KMS-11 (cell line): ENCODE data around the gene MTFR2.

ENCODE experiments used
- H2AFZ ChIP-seq: fragments of 200-600 bp; sonication (generic); 2 replicates; pipeline ENCODE4 v1.6.1; 2016; ENCODE audit warnings: antibody characterized with exemption, mixed run types, low read depth
- H3K27ac ChIP-seq: fragments of 200-600 bp; sonication (generic); 2 replicates; pipeline ENCODE4 v1.6.1; 2016; ENCODE audit warnings: mild to moderate bottlenecking, mixed run types
- H3K27me3 ChIP-seq: fragments of 200-600 bp; sonication (generic); 2 replicates; pipeline ENCODE4 v1.6.1; 2017; ENCODE audit warnings: mild to moderate bottlenecking, low read depth, mixed run types, moderate library complexity; ENCODE audit not compliant: insufficient read depth
- H3K36me3 ChIP-seq: fragments of 200-600 bp; sonication (generic); 2 replicates; pipeline ENCODE4 v1.6.1; 2017; ENCODE audit warnings: mild to moderate bottlenecking, mixed run types; ENCODE audit not compliant: insufficient read depth
- H3K4me1 ChIP-seq: fragments of 200-600 bp; sonication (generic); 2 replicates; pipeline ENCODE4 v1.6.1; 2016; ENCODE audit warnings: mild to moderate bottlenecking, low read depth, mixed run types; ENCODE audit not compliant: poor library complexity, severe bottlenecking
- H3K4me2 ChIP-seq: fragments of 200-600 bp; sonication (generic); 2 replicates; pipeline ENCODE4 v1.7.0; 2016; ENCODE audit warnings: mild to moderate bottlenecking, mixed run types
- H3K4me3 ChIP-seq: fragments of 200-600 bp; sonication (generic); IDR thresholded peaks from 2 replicates; pipeline ENCODE4 v1.6.1; 2017; ENCODE audit warnings: low read depth, low read length, mixed read lengths; ENCODE audit not compliant: insufficient read depth
- H3K79me2 ChIP-seq: fragments of 200-600 bp; sonication (generic); 2 replicates; pipeline ENCODE4 v1.6.1; 2016; ENCODE audit warnings: low read depth, mixed run types; ENCODE audit not compliant: insufficient read depth
- H3K9ac ChIP-seq: fragments of 200-600 bp; sonication (generic); 2 replicates; pipeline ENCODE4 v1.6.1; 2016; ENCODE audit warnings: mild to moderate bottlenecking, mixed run types
- H4K20me1 ChIP-seq: fragments of 200-600 bp; sonication (generic); 2 replicates; pipeline ENCODE4 v1.6.1; 2016; ENCODE audit warnings: mild to moderate bottlenecking, mixed run types; ENCODE audit not compliant: insufficient read depth
- CTCF ChIP-seq: fragments of 200-600 bp; sonication (generic); conservative IDR thresholded peaks from 2 replicates; pipeline ENCODE4 v1.6.1; 2017; ENCODE audit warnings: low read depth, mild to moderate bottlenecking, antibody characterized with exemption, low read length, moderate library complexity, mixed read lengths

Gene MTFR2

GRCh38 chr6:136192902-136193301 is 57.2 kb downstream of the MTFR2 start:
- Histone ChIP-seq H3K4me1 (no peaks in the 10 kb centered on the region), H3K4me3 (no peak overlapping the region), H4K20me1 (no peaks in the 10 kb centered on the region), H3K9ac (no peak overlapping the region), H2AFZ (no peak overlapping the region), H3K4me2 (no peak overlapping the region), H3K27me3 (no peaks in the 10 kb centered on the region), H3K27ac (no peak overlapping the region), H3K36me3 (no peaks in the 10 kb centered on the region), H3K79me2 (no peaks in the 10 kb centered on the region)
- no peak for TF ChIP-seq CTCF

DNA sequence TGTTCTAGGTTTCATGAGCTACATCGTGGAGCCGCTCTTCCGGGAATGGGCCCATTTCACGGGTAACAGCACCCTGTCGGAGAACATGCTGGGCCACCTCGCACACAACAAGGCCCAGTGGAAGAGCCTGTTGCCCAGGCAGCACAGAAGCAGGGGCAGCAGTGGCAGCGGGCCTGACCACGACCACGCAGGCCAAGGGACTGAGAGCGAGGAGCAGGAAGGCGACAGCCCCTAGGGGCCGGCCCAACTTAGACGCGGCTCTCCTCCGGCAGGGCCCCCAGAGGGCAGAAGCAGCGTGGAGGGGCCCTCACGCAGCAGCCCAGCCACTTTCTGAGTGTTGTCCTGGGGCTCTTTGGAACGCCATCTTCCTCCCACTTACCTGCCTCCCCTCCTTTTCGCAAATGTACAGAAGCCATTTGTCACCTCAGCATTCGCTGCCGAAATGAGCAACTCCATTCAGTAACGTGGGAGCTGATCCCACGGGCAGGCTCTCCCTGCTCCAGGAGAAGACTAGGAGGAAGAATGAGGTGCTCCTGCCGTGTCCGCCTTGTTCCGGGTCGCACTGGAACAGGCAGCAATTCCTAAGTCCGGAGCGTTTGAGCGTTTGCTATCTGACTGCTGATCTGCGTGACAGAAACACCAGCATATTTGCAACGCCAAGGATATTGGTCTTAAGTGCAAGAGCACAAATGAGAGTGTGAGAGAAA is 58.4 kb downstream of the MTFR2 start:
- H3K79me2 ChIP-seq, result no peaks in the 10 kb centered on the region
- no peaks in the 10 kb centered on the region for H3K36me3 ChIP-seq
- no peak overlapping the region for H3K27ac ChIP-seq
- H3K4me1 ChIP-seq, result no peaks in the 10 kb centered on the region
- no peak overlapping the region for H3K4me2 ChIP-seq
- H4K20me1 ChIP-seq, result no peaks in the 10 kb centered on the region
- no peak overlapping the region for H2AFZ ChIP-seq
- no peaks in the 10 kb centered on the region for H3K27me3 ChIP-seq
- no peak for TF ChIP-seq CTCF
- H3K4me3 ChIP-seq, result no peak overlapping the region
- no peak overlapping the region for H3K9ac ChIP-seq

- H3K36me3 ChIP-seq, result no peaks in the 10 kb centered on the region
- H3K27ac ChIP-seq, result no peak overlapping the region
- H3K4me2 ChIP-seq, result no peak overlapping the region
- no peak overlapping the region for H3K4me3 ChIP-seq
- TF ChIP-seq CTCF, result no peak
- H2AFZ ChIP-seq, result no peak overlapping the region
- H3K4me1 ChIP-seq, result no peaks in the 10 kb centered on the region
- H3K79me2 ChIP-seq, result no peaks in the 10 kb centered on the region
- no peak overlapping the region for H3K9ac ChIP-seq
- H4K20me1 ChIP-seq, result no peaks in the 10 kb centered on the region
- H3K27me3 ChIP-seq, result no peaks in the 10 kb centered on the region
These were observed 61.0 kb downstream of the MTFR2 start for GRCh38 chr6:136189104-136189503.

DNA sequence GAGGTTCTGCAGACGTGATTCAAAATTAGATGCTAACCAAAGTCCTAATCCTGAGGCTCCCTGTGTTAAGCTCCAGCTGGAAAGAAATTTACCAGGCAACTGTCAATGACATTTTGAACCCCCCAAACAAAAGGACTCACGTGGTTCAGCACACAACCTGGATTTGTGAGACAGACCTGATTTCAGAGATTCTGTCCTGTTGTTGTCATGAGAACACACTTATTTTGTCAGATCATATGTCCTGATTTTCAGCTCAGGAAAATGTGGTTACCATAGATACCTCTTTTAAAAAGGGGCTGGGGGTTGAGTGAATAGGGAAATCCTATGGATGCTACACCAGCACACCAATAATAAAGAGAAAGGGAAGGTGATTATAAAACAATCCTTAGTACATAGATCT is 61.6 kb downstream of the MTFR2 start:
- Histone ChIP-seq H3K4me1 (no peaks in the 10 kb centered on the region), H3K36me3 (no peaks in the 10 kb centered on the region), H3K27me3 (no peaks in the 10 kb centered on the region), H3K27ac (no peak overlapping the region), H3K9ac (no peak overlapping the region), H2AFZ (no peak overlapping the region), H4K20me1 (no peaks in the 10 kb centered on the region), H3K4me2 (no peak overlapping the region), H3K79me2 (no peaks in the 10 kb centered on the region), H3K4me3 (no peak overlapping the region)
- no peak for TF ChIP-seq CTCF
